Measurements from ENCODE around the gene OBP2B. TPM values are rescaled to one million over a fixed set of nuclear protein-coding genes. Genes with fewer than 3 reads are reported as not detected.
"Not testable (repeated sequence)": the region's sequence is repeated elsewhere in the genome, so short reads cannot be mapped to it uniquely, and the experiment has no call there.

The OBP2B gene
- total RNA-seq, 2 experiments from 2014 or later: not detected

DNA sequence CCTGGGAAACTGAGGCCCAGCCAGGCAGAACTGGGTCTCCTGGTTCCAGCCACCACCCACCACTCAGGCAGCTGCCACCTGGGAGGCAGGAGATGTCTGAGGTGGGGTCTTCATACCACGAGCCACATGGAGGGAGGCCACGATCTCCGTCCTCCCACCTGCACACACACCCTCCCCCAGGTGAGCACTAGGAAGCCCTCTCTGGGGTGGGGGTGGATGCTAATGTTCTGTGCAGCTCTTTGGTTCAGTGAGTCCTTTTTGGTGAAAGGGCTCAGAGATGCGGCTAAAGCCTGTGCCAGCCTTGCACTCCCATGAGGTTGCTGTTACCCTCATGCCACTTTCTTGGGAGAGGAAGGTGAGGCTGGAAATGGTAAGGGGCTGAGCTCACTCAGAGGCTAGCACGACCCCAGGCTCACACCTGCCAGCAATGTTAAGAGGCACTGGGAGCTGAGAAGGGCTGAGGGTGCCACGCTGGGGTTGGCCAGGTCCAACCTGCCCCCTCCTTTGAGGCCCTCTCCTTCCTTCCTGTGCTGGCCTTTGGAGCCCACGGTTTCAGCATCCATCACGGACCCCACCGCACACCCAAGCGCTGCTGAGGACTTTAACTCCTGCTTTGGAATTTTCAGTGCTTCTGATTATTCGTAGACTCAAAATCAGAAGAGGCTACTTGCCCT, 26.6 kb upstream of the OBP2B start:
- H3K4me1 ChIP-seq (ENCODE audit: insufficient read depth, low read length, poor library complexity, severe bottlenecking): no peaks in the 10 kb centered on the region
- ChIA-PET CTCF (ENCODE audit: unreplicated experiment) (no interaction called here), POLR2A (no interaction called here)
- H3K4me2 ChIP-seq (ENCODE audit: low read length): no peak overlapping the region
- no peaks in the 10 kb centered on the region for H3K79me2 ChIP-seq (ENCODE audit: insufficient read depth, low read depth, low read length)
- H3K9me3 ChIP-seq (ENCODE audit: low read length): no peaks in the 10 kb centered on the region
- no peak overlapping the region for H3K4me3 ChIP-seq (ENCODE audit: low read depth, low read length, poor library complexity, severe bottlenecking)
- H3K36me3 ChIP-seq (ENCODE audit: insufficient read depth, low read length): no peaks in the 10 kb centered on the region
- intact Hi-C loops (cut with micrococcal nuclease; ENCODE audit: unreplicated experiment): no loop called here
- no peaks in the 10 kb centered on the region for H3K9me2 ChIP-seq (ENCODE audit: insufficient read depth, low read length)
- no peak for DNase-seq (ENCODE audit: low spot score)
- no peak overlapping the region for H3K27ac ChIP-seq (ENCODE audit: low read depth, low read length, poor library complexity, severe bottlenecking)
- no peaks in the 10 kb centered on the region for H4K20me1 ChIP-seq (ENCODE audit: insufficient read depth, low read length)
- H2AFZ ChIP-seq (ENCODE audit: low read length): no peak overlapping the region
- TF ChIP-seq EZH2phosphoT487 (IDR thresholded peaks at IDR 0.05; ENCODE audit: borderline replicate concordance, low read depth, low read length): no peak
- BruUV-seq (replicated peaks): no TSS peak

DNA sequence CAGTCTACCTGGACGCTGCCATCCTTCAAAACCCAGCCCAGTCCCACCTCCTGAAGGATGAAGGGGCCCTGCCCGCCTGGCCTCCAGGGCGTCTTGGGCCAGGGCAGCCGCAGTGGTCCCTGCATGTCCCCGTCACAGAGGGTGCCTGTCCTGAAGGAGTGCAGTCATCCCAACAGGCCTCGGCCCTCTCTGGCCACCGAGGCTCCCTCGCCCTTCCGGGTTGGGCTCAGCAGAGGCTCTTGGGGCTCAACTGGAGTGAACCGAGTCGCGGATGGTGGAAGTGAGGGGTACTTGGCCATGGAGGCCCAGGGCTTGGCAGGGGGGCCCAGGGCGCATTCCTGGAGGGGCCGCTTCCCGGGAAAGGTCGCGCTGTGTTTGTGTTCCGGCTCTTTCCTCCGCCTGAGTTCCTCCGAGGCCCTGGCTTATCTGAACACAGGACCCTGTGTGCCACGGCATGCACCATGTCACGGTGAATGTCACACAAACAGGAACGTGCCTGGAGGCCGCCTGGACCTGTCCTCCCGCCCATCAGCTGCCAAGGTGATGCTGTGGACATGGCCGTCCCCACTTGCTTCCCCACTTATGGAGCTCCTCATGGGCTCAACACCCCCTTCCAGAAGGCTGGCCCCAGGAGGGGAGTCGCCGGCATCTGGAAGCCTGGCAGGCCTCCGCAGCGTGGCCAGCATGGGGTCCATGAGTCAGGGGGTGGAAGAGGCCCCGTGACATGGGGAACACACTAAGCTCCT, 25.7 kb upstream of the OBP2B start:
- TF ChIP-seq, protein P1, sequence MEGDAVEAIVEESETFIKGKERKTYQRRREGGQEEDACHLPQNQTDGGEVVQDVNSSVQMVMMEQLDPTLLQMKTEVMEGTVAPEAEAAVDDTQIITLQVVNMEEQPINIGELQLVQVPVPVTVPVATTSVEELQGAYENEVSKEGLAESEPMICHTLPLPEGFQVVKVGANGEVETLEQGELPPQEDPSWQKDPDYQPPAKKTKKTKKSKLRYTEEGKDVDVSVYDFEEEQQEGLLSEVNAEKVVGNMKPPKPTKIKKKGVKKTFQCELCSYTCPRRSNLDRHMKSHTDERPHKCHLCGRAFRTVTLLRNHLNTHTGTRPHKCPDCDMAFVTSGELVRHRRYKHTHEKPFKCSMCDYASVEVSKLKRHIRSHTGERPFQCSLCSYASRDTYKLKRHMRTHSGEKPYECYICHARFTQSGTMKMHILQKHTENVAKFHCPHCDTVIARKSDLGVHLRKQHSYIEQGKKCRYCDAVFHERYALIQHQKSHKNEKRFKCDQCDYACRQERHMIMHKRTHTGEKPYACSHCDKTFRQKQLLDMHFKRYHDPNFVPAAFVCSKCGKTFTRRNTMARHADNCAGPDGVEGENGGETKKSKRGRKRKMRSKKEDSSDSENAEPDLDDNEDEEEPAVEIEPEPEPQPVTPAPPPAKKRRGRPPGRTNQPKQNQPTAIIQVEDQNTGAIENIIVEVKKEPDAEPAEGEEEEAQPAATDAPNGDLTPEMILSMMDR (conservative IDR thresholded peaks at IDR 0.05; ENCODE audit: low read length): no peak
- no peak for TF ChIP-seq EZH2phosphoT487 (IDR thresholded peaks at IDR 0.05; ENCODE audit: borderline replicate concordance, low read depth, low read length)
- POLR2A ChIA-PET: no interaction called here

DNA sequence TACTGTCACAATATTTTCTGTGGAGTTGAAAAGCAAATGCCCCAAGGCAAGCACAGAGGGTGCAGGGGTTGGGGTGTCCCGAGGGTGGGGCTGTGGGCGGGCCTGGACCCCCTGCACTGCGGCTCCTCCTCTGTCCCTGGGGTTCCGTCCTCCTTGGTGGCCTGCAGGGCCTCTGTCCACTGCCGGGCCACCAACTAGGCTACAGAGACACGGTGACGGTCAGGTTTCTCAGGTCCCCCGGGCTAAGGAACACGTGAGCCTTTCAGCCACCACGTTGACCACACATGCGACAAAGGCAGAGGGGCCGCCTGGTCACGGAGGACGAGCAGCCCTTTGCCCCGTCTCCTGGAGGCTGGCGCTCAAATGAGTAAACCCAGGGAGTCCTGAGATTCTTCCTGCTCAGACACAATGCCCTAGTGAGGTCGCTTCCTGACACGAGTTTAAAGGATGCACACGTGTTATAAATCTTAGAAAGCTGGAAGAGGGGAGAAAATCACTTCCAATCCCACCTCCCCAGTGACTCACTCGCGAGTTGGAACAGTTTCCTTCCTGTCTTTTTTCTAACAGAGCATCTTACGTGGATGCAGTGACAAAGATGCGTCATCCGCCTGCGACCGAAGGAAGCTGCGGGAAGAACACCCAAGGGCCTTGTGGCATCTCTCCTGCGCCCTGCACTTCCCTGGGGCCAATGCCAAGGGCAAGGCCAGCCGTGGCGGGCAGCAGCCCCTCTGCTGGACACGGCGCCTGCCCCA, 24.8 kb upstream of the OBP2B start:
- Histone ChIP-seq H3K9me2 (ENCODE audit: insufficient read depth, low read length) (no peaks in the 10 kb centered on the region), H3K27ac (ENCODE audit: low read depth, low read length, poor library complexity, severe bottlenecking) (no peak overlapping the region), H3K36me3 (ENCODE audit: insufficient read depth, low read length) (no peaks in the 10 kb centered on the region), H3K4me3 (ENCODE audit: low read depth, low read length, poor library complexity, severe bottlenecking) (no peak overlapping the region), H3K79me2 (ENCODE audit: insufficient read depth, low read depth, low read length) (no peaks in the 10 kb centered on the region), H3K4me1 (ENCODE audit: insufficient read depth, low read length, poor library complexity, severe bottlenecking) (no peaks in the 10 kb centered on the region), H3K9me3 (ENCODE audit: low read length) (no peaks in the 10 kb centered on the region), H2AFZ (ENCODE audit: low read length) (no peak overlapping the region), H3K4me2 (ENCODE audit: low read length) (no peak overlapping the region), H4K20me1 (ENCODE audit: insufficient read depth, low read length) (no peaks in the 10 kb centered on the region)
- TF ChIP-seq, protein P1 (conservative IDR thresholded peaks at IDR 0.05; ENCODE audit: low read length): no peak
- no peak for TF ChIP-seq EZH2phosphoT487 (IDR thresholded peaks at IDR 0.05; ENCODE audit: borderline replicate concordance, low read depth, low read length)
- no peak for DNase-seq (ENCODE audit: low spot score)
- ChIA-PET CTCF (ENCODE audit: unreplicated experiment) (interaction anchor here (0.6 kb wide), 1 partner anchor 53 kb away, joined by 4 read pairs; no protein-coding TSS in a partner anchor), POLR2A (no interaction called here)
- intact Hi-C loops (cut with micrococcal nuclease; ENCODE audit: unreplicated experiment): no loop called here
- BruUV-seq (replicated peaks): no TSS peak

More for the DNA sequence above, 25.7 kb upstream of the OBP2B start:
- Histone ChIP-seq H3K36me3 (ENCODE audit: insufficient read depth, low read length) (no peaks in the 10 kb centered on the region), H3K4me2 (ENCODE audit: low read length) (no peak overlapping the region), H3K27ac (ENCODE audit: low read depth, low read length, poor library complexity, severe bottlenecking) (no peak overlapping the region), H2AFZ (ENCODE audit: low read length) (no peak overlapping the region), H3K9me3 (ENCODE audit: low read length) (no peaks in the 10 kb centered on the region), H3K4me1 (ENCODE audit: insufficient read depth, low read length, poor library complexity, severe bottlenecking) (no peaks in the 10 kb centered on the region), H4K20me1 (ENCODE audit: insufficient read depth, low read length) (no peaks in the 10 kb centered on the region), H3K79me2 (ENCODE audit: insufficient read depth, low read depth, low read length) (no peaks in the 10 kb centered on the region), H3K4me3 (ENCODE audit: low read depth, low read length, poor library complexity, severe bottlenecking) (no peak overlapping the region), H3K9me2 (ENCODE audit: insufficient read depth, low read length) (no peaks in the 10 kb centered on the region)
- no TSS peak for BruUV-seq (replicated peaks)
- CTCF ChIA-PET (ENCODE audit: unreplicated experiment): no interaction called here
- intact Hi-C loops (cut with micrococcal nuclease; ENCODE audit: unreplicated experiment): no loop called here
- DNase-seq (ENCODE audit: low spot score): no peak

DNA sequence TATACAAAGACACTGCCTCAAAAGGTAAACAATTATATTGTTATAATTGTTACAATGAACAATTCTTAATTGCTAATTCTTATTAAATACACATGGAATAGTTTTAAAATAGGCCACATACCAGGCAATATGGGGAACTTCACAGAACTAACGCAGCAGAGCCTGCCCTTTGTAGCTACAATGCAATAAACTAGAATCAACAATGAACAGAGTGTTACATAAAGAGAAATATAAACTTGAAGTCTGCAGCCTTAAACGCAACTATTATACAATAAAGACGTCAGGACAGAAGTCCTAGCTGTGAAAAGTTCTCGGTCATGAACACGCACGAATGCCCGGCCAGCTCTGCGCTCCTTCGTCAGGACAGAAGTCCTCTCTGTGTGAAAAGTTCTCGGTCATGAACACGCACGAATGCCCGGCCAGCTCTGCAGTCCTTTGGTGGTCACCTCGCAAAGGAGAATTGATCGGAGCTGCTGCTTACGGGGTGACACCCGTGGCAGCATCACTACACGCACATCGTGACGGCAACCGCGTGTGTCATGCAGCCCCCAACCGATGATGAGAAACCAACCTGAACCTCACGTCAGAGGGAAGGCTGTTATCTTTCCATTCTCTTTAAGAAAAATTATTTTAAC, 23.0 kb upstream of the OBP2B start:
- H3K9me2 ChIP-seq (ENCODE audit: insufficient read depth, low read length); POLR2A ChIA-PET; H3K4me1 ChIP-seq (ENCODE audit: insufficient read depth, low read length, poor library complexity, severe bottlenecking); BruUV-seq (replicated peaks); H3K27ac ChIP-seq (ENCODE audit: low read depth, low read length, poor library complexity, severe bottlenecking); CTCF ChIA-PET (ENCODE audit: unreplicated experiment); H3K36me3 ChIP-seq (ENCODE audit: insufficient read depth, low read length); intact Hi-C loops (cut with micrococcal nuclease; ENCODE audit: unreplicated experiment); H3K4me2 ChIP-seq (ENCODE audit: low read length); H2AFZ ChIP-seq (ENCODE audit: low read length); H3K79me2 ChIP-seq (ENCODE audit: insufficient read depth, low read depth, low read length); H3K4me3 ChIP-seq (ENCODE audit: low read depth, low read length, poor library complexity, severe bottlenecking); DNase-seq (ENCODE audit: low spot score); H3K9me3 ChIP-seq (ENCODE audit: low read length); H4K20me1 ChIP-seq (ENCODE audit: insufficient read depth, low read length): not testable (repeated sequence)
